ENCODE data around the gene ZFPL1.

ZFPL1 gene

GRCh38 chr11:65078151-65078550 lies 5.9 kb upstream of the ZFPL1 start:
- DNase-seq (ENCODE audit: low read depth): no peak
- H3K4me3 ChIP-seq (ENCODE audit: low read depth, low read length): no peak overlapping the region
- TF ChIP-seq CTCF (IDR thresholded peaks at IDR 0.05; ENCODE audit: control insufficient read depth, extremely low read depth, insufficient read depth): peak; percentile 53

- TF ChIP-seq CTCF (IDR thresholded peaks at IDR 0.05; ENCODE audit: control insufficient read depth, extremely low read depth, insufficient read depth): no peak
- no peak overlapping the region for H3K4me3 ChIP-seq (ENCODE audit: low read depth, low read length)
- DNase-seq (ENCODE audit: low read depth): no peak
Measured at GRCh38 chr11:65078786-65079342, 5.2 kb upstream of the ZFPL1 start.

- no peak for DNase-seq (ENCODE audit: low read depth)
- H3K4me3 ChIP-seq (ENCODE audit: low read depth, low read length): peak overlapping the region; percentile 99
- TF ChIP-seq CTCF (IDR thresholded peaks at IDR 0.05; ENCODE audit: control insufficient read depth, extremely low read depth, insufficient read depth): no peak
Measured at GRCh38 chr11:65083134-65083833, 738 bp upstream of the ZFPL1 start.

GRCh38 chr11:65084598-65085375 lies 765 bp downstream of the ZFPL1 start:
- DNase-seq (ENCODE audit: low read depth): no peak
- TF ChIP-seq CTCF (IDR thresholded peaks at IDR 0.05; ENCODE audit: control insufficient read depth, extremely low read depth, insufficient read depth): no peak

GRCh38 chr11:65085446-65085845 lies 1.4 kb downstream of the ZFPL1 start:
- TF ChIP-seq CTCF (IDR thresholded peaks at IDR 0.05; ENCODE audit: control insufficient read depth, extremely low read depth, insufficient read depth): no peak
- DNase-seq (ENCODE audit: low read depth): no peak
- H3K4me3 ChIP-seq (ENCODE audit: low read depth, low read length): no peak overlapping the region

More at GRCh38 chr11:65084598-65085375, 765 bp downstream of the ZFPL1 start:
- peak overlapping the region; percentile 99 for H3K4me3 ChIP-seq (ENCODE audit: low read depth, low read length)

- no peak for TF ChIP-seq CTCF (IDR thresholded peaks at IDR 0.05; ENCODE audit: control insufficient read depth, extremely low read depth, insufficient read depth)
- H3K4me3 ChIP-seq (ENCODE audit: low read depth, low read length): no peak overlapping the region
- DNase-seq (ENCODE audit: low read depth): no peak
Measured at GRCh38 chr11:65086809-65087208, 2.8 kb downstream of the ZFPL1 start.

Measured in LNCaP clone FGC (cell line).